Cardiac ventricle fibroblast (primary cell): Measurements from ENCODE around the gene ALDH8A1. TPM values are rescaled to one million over a fixed set of nuclear protein-coding genes. Genes with fewer than 3 reads are reported as not detected.

Source experiments
- total RNA-seq: library from RNA; depleted of rRNA; stranded (reverse); fragments of >200 nt; gene quantifications from 2 replicates; pipeline ENCODE4 v1.2.3, GENCODE V29; 2015

Gene ALDH8A1, protein sequence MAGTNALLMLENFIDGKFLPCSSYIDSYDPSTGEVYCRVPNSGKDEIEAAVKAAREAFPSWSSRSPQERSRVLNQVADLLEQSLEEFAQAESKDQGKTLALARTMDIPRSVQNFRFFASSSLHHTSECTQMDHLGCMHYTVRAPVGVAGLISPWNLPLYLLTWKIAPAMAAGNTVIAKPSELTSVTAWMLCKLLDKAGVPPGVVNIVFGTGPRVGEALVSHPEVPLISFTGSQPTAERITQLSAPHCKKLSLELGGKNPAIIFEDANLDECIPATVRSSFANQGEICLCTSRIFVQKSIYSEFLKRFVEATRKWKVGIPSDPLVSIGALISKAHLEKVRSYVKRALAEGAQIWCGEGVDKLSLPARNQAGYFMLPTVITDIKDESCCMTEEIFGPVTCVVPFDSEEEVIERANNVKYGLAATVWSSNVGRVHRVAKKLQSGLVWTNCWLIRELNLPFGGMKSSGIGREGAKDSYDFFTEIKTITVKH
- 0.59 TPM in 1 of 2 replicates, not detected in the other for total RNA-seq

DNA sequence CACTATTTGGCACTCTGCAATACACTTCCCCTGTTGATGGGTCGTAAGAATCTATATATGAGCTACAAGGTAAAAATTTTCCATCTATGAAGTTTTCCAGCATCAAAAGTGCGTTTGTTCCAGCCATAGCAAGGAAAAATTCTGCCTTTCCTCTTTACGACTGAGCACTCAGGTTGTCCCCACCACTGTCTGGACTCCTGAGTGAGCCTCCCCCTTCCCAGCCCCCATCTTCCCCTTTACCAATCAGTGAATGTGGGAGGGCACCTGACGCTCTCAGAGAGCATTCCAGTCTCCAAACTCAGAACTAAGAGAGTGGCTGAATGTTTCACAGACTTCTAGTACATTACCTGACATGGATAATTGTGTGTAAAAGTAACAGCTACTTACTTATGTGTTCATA is at the start of gene ALDH8A1:
ALDH8A1 (minus strand) TSS at position 175 of the 400 bp plus-strand sequence; CDS start at position 127, 48 bp downstream.

Other genes starting within 250 kb of the ALDH8A1 start
- gene HBS1L, start 104.7 kb upstream of the ALDH8A1 start, total RNA-seq: 34.4 and 41.4 TPM in 2 replicates
- not detected in 2 replicates for gene MYB, start 231.2 kb upstream of the ALDH8A1 start, total RNA-seq